Activated naive CD4-positive, alpha-beta T cell treated with anti-CD3 and anti-CD28 coated beads, Interleukin-2, amount 50 U/mL, for 24 hours (primary cell): ENCODE results near the gene C1QTNF9B.

ENCODE experiments used
- H3K27ac Mint-ChIP-seq: one replicate; pipeline ENCODE4 v1.8.0; 2021; ENCODE audit warnings: mild to moderate bottlenecking, mixed read lengths
- H3K27me3 Mint-ChIP-seq: one replicate; pipeline ENCODE4 v1.8.0; 2021; ENCODE audit warnings: mixed read lengths
- H3K36me3 Mint-ChIP-seq: one replicate; pipeline ENCODE4 v1.8.0; 2021; ENCODE audit warnings: mixed read lengths
- H3K4me1 Mint-ChIP-seq: one replicate; pipeline ENCODE4 v1.8.0; 2021; ENCODE audit warnings: mixed read lengths
- H3K4me3 Mint-ChIP-seq: one replicate; pipeline ENCODE4 v1.8.0; 2021; ENCODE audit warnings: mild to moderate bottlenecking, mixed read lengths
- H3K9me3 Mint-ChIP-seq: one replicate; pipeline ENCODE4 v1.8.0; 2021; ENCODE audit warnings: mixed read lengths

The C1QTNF9B gene

DNA sequence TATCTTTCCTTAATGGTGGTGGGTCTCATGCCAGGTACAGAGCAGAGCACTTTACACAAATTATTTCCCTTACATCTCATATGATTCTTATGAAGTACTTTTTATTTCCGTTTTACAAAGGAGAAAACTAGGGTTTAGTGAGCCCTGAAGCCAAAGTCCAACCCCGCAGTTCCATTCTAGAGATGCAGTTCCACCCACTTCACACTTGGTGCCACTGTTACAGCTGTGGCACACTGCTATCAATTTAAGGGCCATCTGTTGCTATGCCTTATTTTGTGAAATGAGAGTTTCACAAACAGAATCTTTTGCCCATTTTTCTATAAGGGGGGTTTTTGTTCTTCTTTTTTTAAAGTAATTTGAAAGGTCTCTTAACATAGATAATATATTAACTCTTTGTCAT is 21.0 kb downstream of the C1QTNF9B start:
- Mint-ChIP-seq H3K4me1 (no peaks in the 10 kb centered on the region), H3K36me3 (peaks cover 3% of the 10 kb centered on the region), H3K27me3 (no peaks in the 10 kb centered on the region), H3K9me3 (no peaks in the 10 kb centered on the region), H3K4me3 (no peak overlapping the region), H3K27ac (no peak overlapping the region)

DNA sequence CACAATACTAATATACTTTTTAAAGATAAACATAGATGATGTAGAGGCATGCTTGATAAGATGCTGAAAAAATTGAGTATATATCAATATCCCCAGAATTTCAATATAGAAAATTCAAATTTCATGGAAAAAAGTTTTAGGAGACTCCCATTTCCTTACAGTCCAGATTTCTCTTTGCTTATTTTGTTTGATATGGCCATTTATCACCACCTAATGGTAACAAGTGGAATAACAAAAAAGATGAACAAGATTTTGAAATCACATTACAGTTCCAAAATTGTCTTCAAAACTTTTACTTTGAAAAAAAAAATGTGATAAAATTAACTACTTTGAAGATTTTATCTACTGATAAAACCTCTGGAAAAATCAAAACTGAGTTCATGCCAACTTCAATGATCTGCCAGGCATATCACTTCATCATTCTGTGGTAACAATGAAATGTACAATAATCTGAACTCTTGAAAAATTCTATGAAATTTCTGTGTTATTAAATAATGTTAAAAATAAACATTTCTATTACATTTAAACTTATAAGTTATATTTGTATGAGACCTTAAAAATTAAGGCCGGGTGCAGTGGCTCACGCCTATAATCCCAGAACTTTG is 25.6 kb downstream of the C1QTNF9B start:
- Mint-ChIP-seq H3K27ac (no peak overlapping the region), H3K36me3 (no peaks in the 10 kb centered on the region), H3K9me3 (no peaks in the 10 kb centered on the region)

DNA sequence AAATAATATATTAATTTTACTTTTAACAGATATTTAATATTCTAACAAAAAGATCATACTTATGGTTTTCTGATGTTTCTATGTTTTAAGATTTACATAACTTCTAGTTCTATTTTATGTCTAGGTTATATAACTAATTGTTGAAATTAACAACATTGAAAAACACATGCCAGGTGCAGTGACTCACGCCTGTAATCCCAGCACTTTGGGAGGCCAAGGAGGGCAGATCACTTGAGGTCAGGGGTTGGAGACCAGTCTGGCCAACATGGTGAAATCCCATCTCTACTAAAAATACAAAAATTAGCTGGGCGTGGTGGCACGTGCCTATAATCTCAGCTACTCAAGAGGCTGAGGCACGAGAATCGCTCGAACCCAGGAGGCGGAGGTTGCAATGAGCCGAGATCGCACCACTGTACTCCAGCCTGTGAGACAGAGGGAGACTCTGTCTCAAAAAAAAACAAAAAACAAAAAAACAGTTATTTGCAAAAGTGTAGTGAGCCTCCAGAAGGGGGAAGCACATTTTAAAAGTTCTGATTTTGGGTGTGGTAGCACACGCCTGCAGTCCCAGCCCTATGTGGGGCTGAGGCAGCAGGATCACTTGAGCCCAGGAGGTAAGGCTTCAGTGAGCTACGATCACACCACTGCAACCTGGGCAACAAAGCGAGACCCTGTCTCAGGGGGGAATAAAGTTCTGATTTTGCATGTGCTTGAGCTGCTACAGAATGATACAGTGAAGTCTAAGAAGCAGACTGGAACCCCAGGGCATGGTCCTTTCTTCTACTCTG is 26.8 kb downstream of the C1QTNF9B start:
- H3K27ac Mint-ChIP-seq, result no peak overlapping the region
- no peaks in the 10 kb centered on the region for H3K9me3 Mint-ChIP-seq
- H3K36me3 Mint-ChIP-seq, result no peaks in the 10 kb centered on the region
- no peaks in the 10 kb centered on the region for H3K27me3 Mint-ChIP-seq
- no peak overlapping the region for H3K4me3 Mint-ChIP-seq
- no peaks in the 10 kb centered on the region for H3K4me1 Mint-ChIP-seq

More for the DNA sequence above, 25.6 kb downstream of the C1QTNF9B start:
- Mint-ChIP-seq H3K4me3 (no peak overlapping the region), H3K4me1 (no peaks in the 10 kb centered on the region), H3K27me3 (no peaks in the 10 kb centered on the region)

DNA sequence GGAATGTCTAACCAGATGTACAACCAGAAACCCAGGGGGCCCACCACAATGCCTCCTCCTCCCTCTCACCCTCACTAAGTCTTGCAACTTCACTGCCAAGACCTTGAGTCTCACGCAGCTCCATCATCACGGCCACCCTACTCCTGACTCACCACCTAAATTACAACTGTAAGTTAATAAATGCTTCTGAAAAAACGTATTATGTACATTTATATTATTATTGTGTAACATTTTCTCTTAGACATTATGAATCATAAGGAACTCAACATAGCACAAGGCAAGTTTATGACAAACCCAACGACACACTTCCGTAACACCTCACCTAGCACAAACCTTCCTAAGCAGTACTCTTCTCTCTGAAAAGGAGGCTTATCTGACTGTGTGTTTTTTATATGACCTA is 28.8 kb downstream of the C1QTNF9B start:
- Mint-ChIP-seq H3K27me3 (no peaks in the 10 kb centered on the region), H3K36me3 (no peaks in the 10 kb centered on the region), H3K9me3 (no peaks in the 10 kb centered on the region), H3K4me1 (no peaks in the 10 kb centered on the region), H3K27ac (no peak overlapping the region), H3K4me3 (no peak overlapping the region)

DNA sequence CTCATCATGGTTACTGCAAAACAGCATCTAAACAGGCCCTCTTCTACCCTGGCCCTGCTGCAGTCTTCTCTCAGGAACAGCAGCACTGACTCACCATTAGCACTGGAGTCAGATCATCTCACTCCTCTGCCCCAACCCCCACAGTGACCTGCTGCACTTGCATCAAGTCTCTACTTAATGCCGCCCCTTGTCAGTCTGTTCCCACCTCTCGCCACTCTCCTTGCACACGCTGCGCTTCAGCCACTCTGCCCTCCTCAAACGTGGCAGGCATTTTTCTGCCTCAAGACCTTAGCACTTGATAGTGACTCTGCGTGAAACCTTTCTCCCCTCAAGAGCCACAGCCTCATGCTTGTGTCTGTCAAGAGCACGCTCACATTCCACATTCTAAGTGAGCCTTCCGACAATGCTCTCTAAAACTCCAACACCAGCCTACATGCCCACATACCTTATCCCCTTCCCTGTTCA is 30.2 kb downstream of the C1QTNF9B start:
- H3K36me3 Mint-ChIP-seq, result peaks cover 1% of the 10 kb centered on the region
- no peaks in the 10 kb centered on the region for H3K9me3 Mint-ChIP-seq
- H3K27me3 Mint-ChIP-seq, result no peaks in the 10 kb centered on the region
- no peaks in the 10 kb centered on the region for H3K4me1 Mint-ChIP-seq
- no peak overlapping the region for H3K27ac Mint-ChIP-seq
- H3K4me3 Mint-ChIP-seq, result no peak overlapping the region

DNA sequence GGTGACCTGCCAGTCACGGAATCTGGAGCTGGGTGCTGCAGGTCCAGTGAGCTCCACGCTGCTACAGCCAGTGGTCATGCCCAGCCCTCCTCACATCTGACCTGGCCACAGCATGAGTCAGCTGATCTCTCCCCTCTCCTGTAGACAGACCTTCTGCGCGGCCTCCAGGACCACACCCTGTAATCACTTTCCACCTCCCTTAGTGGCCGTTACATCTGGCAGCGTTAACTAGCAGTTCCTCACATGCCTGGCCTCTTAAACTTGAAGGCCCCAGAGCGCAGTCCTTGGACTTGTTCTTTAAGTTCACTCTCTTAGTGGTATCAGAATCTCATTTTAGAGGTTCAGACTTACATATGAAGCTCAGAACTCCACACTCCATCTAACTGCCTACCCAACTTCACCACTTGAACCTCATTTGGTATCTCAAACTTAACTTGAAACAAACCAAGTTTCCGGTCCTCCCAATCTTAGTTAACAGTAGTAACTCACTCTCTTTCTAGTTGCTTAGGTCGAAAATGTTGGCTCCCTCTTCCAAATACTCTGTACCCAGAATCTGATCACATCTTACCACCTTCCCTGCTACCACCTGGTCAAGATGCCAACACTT is 30.8 kb downstream of the C1QTNF9B start:
- no peaks in the 10 kb centered on the region for H3K4me1 Mint-ChIP-seq
- no peaks in the 10 kb centered on the region for H3K27me3 Mint-ChIP-seq
- no peak overlapping the region for H3K4me3 Mint-ChIP-seq
- H3K9me3 Mint-ChIP-seq, result no peaks in the 10 kb centered on the region
- H3K27ac Mint-ChIP-seq, result no peak overlapping the region
- peaks cover 3% of the 10 kb centered on the region for H3K36me3 Mint-ChIP-seq

DNA sequence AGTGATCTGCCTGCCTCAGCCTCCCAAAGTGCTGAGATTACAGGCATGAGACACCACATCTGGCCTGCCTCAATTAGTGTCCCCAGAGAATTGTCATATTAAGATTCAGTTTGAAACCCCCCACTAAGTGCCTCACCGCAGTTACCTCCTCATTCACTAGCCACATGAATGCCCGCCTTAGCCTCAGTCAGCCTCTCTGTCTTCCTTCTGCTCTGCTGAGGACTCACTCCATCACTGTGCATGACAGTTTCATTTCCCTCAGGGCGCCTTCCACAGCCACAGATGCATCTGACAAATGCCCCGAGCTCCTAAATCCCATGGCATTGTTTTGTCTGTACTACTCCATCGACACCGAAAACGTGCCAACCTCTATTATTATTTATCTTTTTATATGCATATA is 31.4 kb downstream of the C1QTNF9B start:
- no peak overlapping the region for H3K27ac Mint-ChIP-seq
- no peaks in the 10 kb centered on the region for H3K4me1 Mint-ChIP-seq
- H3K9me3 Mint-ChIP-seq, result no peaks in the 10 kb centered on the region
- no peaks in the 10 kb centered on the region for H3K27me3 Mint-ChIP-seq
- peaks cover 4% of the 10 kb centered on the region for H3K36me3 Mint-ChIP-seq
- no peak overlapping the region for H3K4me3 Mint-ChIP-seq

DNA sequence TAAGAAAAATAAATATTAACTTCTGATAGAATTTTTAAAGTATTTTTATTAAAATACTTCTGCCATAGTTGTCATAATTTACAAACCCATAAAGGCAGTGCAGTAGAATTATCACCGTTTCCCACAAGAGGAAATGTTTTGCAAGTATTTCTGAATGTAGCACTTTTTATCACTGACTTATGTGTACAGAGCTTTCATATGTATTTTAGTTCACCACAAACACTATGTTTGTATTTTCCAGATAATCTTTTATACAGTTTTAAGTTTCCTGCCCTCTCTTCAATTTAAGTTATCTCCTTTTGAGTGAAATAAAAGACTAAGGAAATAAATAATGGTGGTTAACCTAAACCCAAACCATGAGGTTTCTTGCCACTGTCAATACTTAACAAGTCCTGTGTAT is 32.3 kb downstream of the C1QTNF9B start:
- no peaks in the 10 kb centered on the region for H3K4me1 Mint-ChIP-seq
- H3K27me3 Mint-ChIP-seq, result no peaks in the 10 kb centered on the region
- H3K36me3 Mint-ChIP-seq, result peaks cover 10% of the 10 kb centered on the region
- H3K9me3 Mint-ChIP-seq, result no peaks in the 10 kb centered on the region
- H3K4me3 Mint-ChIP-seq, result no peak overlapping the region
- H3K27ac Mint-ChIP-seq, result no peak overlapping the region

DNA sequence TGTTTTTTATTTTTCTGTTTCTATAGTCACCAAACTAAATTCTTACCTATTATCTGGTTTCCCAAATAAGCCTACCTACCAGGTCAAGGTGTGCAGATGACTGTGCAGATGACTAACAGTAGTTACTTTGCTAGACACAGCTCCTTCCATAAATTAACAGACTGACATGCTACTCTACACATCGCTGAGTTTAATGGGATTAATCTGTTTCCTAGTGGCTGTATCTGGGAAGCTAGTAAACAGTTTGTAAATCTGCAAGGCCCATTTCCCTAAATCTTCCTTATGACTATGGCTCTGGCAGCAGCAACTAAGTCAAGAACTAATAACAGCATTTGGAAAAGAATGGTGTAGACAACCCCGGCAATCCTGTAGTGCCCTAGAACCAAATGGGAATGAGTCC is 36.0 kb downstream of the C1QTNF9B start:
- no peaks in the 10 kb centered on the region for H3K4me1 Mint-ChIP-seq
- no peaks in the 10 kb centered on the region for H3K27me3 Mint-ChIP-seq
- H3K27ac Mint-ChIP-seq, result no peak overlapping the region
- no peak overlapping the region for H3K4me3 Mint-ChIP-seq
- no peaks in the 10 kb centered on the region for H3K9me3 Mint-ChIP-seq
- peaks cover 13% of the 10 kb centered on the region for H3K36me3 Mint-ChIP-seq

DNA sequence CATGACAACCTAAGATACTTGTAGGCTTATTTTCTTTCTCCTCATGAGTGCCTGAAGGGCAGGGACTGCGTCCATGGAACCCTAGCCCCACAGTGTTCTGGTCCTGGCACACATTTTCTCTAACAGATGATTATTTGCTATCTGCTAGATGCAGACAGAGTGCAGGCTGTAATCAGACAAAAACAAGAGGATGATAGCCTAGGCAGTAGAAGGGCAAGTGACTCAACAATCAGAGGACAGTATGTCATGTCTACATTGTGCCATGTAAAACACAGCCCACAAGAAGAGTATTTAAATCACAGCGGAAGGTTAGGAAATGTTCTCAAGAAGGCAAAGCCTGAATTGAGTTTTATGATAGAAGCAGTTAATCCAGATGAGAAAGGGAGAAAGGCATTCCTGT is 37.4 kb downstream of the C1QTNF9B start:
- Mint-ChIP-seq H3K36me3 (peaks cover 21% of the 10 kb centered on the region), H3K9me3 (no peaks in the 10 kb centered on the region), H3K27ac (no peak overlapping the region), H3K27me3 (no peaks in the 10 kb centered on the region), H3K4me3 (no peak overlapping the region), H3K4me1 (no peaks in the 10 kb centered on the region)

DNA sequence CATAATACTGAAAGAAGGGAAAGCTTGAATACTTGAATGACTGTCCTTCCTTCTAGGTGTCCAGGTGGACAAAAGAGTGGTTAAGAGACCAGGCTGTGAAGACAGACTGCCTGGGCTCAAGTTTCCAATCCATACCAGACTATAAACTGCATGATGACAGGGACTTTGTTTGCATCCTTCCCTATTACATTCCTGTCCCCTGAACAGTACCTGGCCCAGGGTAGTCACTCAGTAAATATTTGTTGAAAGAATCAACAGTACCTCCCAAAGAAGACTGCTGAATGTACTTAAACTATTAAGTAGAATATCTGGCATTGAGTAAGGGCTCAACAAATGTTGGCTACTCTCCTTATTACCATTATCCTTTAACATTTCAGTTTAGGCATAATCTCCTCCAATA is 37.8 kb downstream of the C1QTNF9B start:
- Mint-ChIP-seq H3K27ac (no peak overlapping the region), H3K27me3 (no peaks in the 10 kb centered on the region), H3K36me3 (peaks cover 21% of the 10 kb centered on the region)

DNA sequence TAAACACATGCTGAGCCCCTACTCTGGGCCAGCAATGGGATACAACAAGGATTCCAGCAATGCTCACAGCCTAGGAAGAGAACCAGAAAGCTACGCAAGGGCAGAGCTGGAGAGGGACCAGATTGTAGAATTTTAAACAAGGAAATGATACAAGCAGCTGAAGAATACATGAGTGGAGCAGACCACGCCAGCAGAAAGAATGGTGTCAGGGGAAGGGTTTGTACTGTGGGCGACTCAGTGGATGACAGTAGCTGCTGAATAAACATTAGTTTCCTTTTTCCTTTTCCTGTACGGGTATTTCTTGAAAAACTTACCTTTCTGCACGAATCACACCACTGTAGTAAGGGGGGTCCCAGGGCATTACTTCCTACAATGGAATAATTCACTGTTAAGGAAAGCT is 38.8 kb downstream of the C1QTNF9B start:
- Mint-ChIP-seq H3K9me3 (no peaks in the 10 kb centered on the region), H3K4me3 (no peak overlapping the region), H3K36me3 (peaks cover 23% of the 10 kb centered on the region), H3K27ac (no peak overlapping the region), H3K4me1 (no peaks in the 10 kb centered on the region), H3K27me3 (no peaks in the 10 kb centered on the region)

More for the DNA sequence above, 37.8 kb downstream of the C1QTNF9B start:
- Mint-ChIP-seq H3K4me1 (no peaks in the 10 kb centered on the region), H3K9me3 (no peaks in the 10 kb centered on the region), H3K4me3 (no peak overlapping the region)

DNA sequence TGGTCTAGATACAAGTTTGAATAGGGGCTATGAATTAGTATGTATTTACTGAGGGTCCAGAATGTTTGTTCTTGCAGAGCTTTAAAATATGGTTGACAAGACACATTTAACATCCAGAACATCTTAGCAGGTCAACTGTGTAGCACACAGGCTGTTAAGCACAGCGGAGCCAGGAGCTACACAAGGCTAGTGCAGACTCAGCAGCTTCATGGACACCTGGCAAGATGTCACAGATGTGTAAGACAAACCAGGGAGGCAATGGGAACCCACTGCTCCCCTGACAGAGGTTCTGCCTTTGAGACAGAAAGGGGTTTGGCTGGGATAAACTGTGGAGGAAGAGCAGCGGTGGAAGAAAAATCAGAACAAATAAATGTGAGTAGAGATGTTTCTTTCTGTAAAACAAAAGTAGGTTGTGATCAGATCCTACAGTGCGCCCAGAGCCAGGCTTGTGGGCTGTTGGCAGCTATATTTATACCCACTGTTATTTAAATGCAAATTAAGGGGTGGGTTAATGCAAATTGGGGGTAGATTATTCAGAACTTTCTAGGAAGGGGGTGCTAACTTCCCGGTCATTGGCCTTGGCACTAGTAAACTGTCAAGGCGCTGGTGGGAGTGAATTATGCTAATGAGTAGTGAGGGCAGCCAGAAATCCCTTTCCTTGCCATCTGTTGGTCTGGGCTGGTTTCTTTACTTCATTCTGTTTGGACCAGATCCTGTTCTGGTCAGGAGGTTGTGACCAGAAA is 41.1 kb downstream of the C1QTNF9B start:
- Mint-ChIP-seq H3K9me3 (no peaks in the 10 kb centered on the region), H3K27me3 (no peaks in the 10 kb centered on the region), H3K4me1 (no peaks in the 10 kb centered on the region), H3K27ac (no peak overlapping the region), H3K4me3 (no peak overlapping the region), H3K36me3 (peaks cover 21% of the 10 kb centered on the region)

DNA sequence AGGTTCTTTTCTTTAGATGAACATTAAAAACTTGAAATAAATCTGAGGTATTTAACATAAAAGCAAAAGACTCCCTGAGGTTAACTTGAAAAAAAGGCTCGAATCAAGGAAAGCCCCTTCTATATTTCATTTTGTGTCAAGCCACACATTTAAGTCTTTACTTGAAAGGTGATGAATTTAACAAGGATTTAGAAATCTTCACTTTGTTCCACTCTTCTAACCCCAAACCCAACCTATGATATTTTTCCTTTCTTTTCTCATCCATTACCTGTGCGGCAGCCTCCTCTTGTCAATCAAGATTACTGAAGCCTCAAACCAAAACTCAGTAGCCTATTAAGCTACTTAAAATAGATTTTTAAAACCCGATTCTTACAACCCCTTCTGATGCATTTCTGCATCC is 41.9 kb downstream of the C1QTNF9B start:
- H3K4me1 Mint-ChIP-seq, result no peaks in the 10 kb centered on the region
- H3K27ac Mint-ChIP-seq, result no peak overlapping the region
- peaks cover 21% of the 10 kb centered on the region for H3K36me3 Mint-ChIP-seq
- no peak overlapping the region for H3K4me3 Mint-ChIP-seq
- H3K9me3 Mint-ChIP-seq, result no peaks in the 10 kb centered on the region
- H3K27me3 Mint-ChIP-seq, result no peaks in the 10 kb centered on the region

DNA sequence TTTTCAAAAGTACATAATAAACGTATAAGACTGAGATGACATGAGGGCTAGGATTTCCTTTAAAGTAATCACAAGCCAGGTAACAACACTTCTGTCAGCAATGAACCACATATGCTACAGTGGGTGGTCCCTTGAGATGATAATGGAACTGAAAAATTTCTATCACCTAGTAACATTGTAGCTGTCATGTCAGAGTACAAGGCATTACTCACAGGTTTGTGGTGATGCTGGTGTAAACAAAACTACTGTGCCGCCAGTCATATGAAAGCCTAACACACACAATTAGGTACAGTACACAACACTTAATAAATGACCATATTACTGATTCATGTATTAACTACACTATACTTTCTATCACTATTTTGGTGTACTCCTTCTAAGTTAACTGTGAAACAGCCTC is 45.0 kb downstream of the C1QTNF9B start:
- Mint-ChIP-seq H3K36me3 (peaks cover 18% of the 10 kb centered on the region), H3K4me1 (no peaks in the 10 kb centered on the region), H3K9me3 (no peaks in the 10 kb centered on the region), H3K4me3 (no peak overlapping the region), H3K27ac (no peak overlapping the region), H3K27me3 (no peaks in the 10 kb centered on the region)

DNA sequence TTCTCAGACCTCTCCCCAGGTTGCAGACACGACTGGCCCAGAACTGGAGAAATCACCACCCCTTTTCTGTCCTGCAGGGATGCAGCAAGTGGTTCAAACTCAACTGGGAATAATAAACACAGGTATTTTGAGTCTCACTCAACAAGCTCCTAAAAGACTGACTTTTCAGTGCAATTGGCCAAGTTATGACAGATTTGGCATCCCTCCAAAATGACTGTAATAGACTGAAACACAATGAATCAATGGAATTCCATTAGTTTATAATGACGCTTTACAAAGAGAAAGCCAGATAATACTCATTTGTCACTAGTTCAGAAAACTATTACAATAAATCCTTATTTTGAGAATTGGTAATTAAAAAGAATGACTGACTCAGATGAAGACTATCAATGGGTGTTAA is 46.2 kb downstream of the C1QTNF9B start:
- Mint-ChIP-seq H3K4me1 (no peaks in the 10 kb centered on the region), H3K36me3 (peaks cover 15% of the 10 kb centered on the region), H3K27ac (no peak overlapping the region), H3K4me3 (no peak overlapping the region), H3K27me3 (no peaks in the 10 kb centered on the region), H3K9me3 (no peaks in the 10 kb centered on the region)
